RWPE1 (cell line): ENCODE measurements around the gene ADAMTS17.

ENCODE experiments used
- CTCF ChIA-PET: fragments of 350-600 bp; sonication (Branson Sonifier 250); formaldehyde crosslinking; extraction: SDS; loops from one replicate; lab custom pipeline; 2021; lab: Yijun Ruan, JAX
- POLR2A ChIA-PET: fragments of 400-600 bp; formaldehyde crosslinking; extraction: SDS; loops from one replicate; lab custom pipeline; 2020; ENCODE audit warnings: antibody characterized with exemption; ENCODE audit not compliant: low non-redundant PET; lab: Yijun Ruan, JAX
- DNase-seq: peaks from one replicate; pipeline ENCODE4 v3.0.0; 2012; ENCODE audit warnings: low spot score
- H3K27ac ChIP-seq: fragments of 450-650 bp; 2 replicates; pipeline ENCODE4 v1.5.1; 2017
- TF ChIP-seq, protein P1 (sequence below): fragments of 450-650 bp; conservative IDR thresholded peaks from 2 replicates; pipeline ENCODE4 v1.5.1; 2017; ENCODE audit warnings: low read depth, mild to moderate bottlenecking

Gene ADAMTS17

DNA sequence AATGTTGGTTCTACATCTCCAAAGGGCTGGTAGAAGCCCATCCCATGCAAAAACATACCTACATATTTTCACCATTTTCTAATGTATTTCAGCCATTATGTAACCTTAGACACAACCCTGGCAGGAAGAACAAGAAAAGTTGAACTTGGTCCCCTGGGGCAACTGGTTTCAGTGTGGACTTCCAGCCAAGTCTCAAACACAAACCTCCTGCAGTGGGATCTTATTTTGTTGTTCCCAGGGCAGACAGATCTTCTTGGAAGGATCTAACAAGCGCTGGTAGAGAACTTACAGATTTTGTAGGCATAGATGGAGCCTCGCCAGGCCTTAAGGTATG, 96.3 kb downstream of the ADAMTS17 start:
- TF ChIP-seq, protein P1, sequence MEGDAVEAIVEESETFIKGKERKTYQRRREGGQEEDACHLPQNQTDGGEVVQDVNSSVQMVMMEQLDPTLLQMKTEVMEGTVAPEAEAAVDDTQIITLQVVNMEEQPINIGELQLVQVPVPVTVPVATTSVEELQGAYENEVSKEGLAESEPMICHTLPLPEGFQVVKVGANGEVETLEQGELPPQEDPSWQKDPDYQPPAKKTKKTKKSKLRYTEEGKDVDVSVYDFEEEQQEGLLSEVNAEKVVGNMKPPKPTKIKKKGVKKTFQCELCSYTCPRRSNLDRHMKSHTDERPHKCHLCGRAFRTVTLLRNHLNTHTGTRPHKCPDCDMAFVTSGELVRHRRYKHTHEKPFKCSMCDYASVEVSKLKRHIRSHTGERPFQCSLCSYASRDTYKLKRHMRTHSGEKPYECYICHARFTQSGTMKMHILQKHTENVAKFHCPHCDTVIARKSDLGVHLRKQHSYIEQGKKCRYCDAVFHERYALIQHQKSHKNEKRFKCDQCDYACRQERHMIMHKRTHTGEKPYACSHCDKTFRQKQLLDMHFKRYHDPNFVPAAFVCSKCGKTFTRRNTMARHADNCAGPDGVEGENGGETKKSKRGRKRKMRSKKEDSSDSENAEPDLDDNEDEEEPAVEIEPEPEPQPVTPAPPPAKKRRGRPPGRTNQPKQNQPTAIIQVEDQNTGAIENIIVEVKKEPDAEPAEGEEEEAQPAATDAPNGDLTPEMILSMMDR = no peak
- H3K27ac ChIP-seq = no peak overlapping the region
- no peak for DNase-seq
- ChIA-PET CTCF (interaction anchor here (0.6 kb wide), 1 partner anchor 69 kb away, joined by 3 read pairs; no protein-coding TSS in a partner anchor), POLR2A (no interaction called here)

GRCh38 chr15:100244796-100245486, 96.8 kb downstream of the ADAMTS17 start:
- ChIA-PET CTCF (interaction anchor here (0.6 kb wide), 1 partner anchor 69 kb away, joined by 3 read pairs; no protein-coding TSS in a partner anchor), POLR2A (no interaction called here)
- TF ChIP-seq, protein P1 = no peak
- DNase-seq = no peak
- H3K27ac ChIP-seq = no peak overlapping the region

- ChIA-PET CTCF (no interaction called here), POLR2A (no interaction called here)
- DNase-seq = no peak
- TF ChIP-seq, protein P1 = no peak
- H3K27ac ChIP-seq = no peak overlapping the region
Measured at GRCh38 chr15:100242989-100243388, 98.8 kb downstream of the ADAMTS17 start.

DNA sequence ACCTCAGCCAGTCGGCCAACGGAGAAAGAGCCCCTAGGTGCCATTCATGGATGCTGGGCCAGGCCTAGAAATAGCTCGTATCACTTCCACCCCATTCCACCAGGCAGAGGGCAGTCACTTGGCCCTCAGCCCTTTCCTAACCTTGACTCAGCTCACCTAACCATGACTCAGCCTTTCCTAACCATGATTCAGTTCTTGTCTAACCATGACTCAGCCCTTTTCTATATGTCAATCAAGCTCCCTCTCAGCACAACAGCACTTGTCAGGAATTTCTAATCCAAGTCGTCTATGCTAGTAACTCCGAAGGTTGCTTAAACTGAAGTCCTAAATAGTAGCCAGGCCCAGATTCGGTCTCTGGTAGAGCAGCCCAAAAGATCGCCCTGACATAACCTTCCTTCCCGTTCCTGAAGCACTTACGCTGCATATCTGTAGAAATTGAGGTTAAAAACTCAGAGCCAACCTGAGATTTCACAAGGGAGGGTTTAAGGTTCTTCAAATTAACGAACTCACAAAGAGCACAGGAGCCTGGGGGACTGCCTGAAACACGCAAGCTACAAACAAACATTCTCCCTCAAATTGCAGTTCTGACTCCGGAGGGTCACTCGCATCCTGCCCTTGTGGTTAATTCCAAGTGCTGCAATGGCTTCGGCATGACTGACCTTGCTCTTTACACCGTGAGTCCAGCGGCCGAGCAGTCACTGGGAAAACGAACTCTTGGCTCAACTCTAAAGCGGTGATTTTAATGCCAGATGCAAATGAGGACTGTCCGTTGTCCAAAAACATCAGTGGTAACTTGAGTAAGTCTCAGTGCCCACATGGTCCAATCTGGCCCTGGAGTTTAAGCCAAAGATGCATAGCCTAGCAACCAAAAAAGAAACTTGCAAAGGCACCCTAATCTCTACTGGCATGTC, 99.9 kb downstream of the ADAMTS17 start:
- DNase-seq = peak; percentile 55
- no peak overlapping the region for H3K27ac ChIP-seq
- ChIA-PET CTCF (no interaction called here), POLR2A (no interaction called here)
- TF ChIP-seq, protein P1 = no peak

DNA sequence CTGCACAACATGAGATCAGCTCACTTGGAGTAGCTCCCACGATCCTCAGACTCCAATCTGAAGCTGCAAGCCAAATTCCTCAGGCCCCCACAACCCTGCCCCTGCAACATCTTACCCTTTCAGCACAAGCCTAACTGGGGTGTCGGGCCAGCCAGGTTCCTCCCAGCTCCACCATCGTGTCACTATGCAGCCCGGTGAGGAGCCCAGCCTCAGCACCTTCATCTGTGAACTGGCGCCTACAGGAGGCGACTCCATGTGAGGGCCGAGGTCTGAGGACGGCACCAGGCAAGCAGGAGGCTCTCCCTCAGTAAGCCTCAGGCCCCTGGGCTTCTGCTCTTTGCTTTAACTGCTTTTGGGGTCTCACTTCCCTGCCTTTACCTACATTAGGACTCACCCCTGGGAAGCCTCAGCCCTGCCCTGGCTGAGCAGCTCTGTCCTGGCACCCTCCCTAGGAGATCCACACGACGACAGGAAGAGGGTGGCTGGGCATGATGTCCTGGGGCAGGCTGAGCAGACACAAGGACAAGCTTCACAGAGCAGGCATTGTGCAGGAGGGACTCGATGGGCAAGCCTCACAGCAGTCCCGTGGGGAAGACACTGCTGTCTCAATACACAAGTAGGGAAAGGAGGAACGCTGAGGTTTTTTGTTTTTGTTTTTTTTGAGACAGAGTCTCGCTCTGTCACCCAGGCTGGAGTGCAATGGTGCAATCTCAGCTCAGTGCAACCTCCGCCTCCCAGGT, 104.6 kb downstream of the ADAMTS17 start:
- DNase-seq = no peak
- H3K27ac ChIP-seq = no peak overlapping the region
- CTCF ChIA-PET = interaction anchor here (0.6 kb wide), 1 partner anchor 113 kb away, joined by 3 read pairs; no protein-coding TSS in a partner anchor
- POLR2A ChIA-PET = no interaction called here
- TF ChIP-seq, protein P1 = no peak
